Kidney capillary endothelial cell (primary cell): ENCODE results near the gene HEATR5A.
"Not testable (repeated sequence)": the region's sequence is repeated elsewhere in the genome, so short reads cannot be mapped to it uniquely, and the experiment has no call there.

Experiments used
- DNase-seq: peaks from one replicate; pipeline ENCODE4 v3.0.0-alpha.2; 2018; ENCODE audit warnings: low spot score

HEATR5A gene

DNA sequence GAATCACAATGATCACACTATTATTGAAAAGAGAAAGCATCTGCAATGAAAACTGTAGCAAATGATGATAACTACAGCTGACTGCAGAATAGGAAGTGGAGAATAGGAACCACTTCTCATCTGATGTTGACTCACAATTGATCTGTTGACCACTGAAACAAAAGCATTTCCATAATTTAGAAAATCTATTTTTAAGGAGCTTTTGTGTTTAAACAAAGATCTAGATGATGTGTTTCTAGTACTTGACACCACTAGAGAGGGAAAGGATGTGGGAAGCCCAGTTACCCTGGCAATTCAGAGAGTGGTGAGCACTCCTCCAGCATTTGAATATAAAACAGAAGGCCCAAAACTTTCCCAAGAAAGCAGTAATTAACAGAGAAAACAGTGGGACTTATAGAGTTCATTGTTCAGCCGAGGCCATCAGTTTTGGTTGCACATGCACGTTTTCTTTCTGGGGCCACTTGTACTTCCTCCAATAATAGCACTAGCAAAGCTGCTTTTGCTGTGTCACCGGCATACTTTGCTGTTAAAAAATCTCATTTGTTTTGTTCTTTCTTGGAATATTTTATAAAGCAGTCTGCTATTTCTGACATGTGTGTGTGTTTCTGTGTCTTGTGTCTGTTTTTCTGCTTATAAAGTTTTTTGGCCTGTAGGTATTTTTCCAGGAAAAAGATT lies 136.6 kb downstream of the HEATR5A start:
- DNase-seq, result peak; percentile 63

DNA sequence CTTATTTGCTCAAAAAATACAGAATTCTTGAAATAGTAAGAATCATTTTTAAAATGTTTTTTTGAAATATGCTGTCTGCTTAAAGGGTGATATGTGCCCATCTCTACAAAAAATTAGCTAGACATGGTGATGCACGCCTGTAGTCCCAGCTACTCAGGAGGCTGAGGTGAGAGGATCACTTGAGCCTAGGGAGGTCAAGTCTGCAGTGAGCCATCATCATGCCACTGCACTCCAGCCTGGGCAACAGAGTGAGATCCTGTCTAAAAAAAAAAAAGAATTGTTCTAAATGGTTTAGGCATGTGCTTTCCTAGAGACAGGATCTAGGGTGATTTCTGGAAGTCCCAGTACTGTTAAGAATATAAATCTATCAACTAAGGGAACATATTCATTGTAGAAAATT lies 137.2 kb downstream of the HEATR5A start:
- DNase-seq, result no peak

DNA sequence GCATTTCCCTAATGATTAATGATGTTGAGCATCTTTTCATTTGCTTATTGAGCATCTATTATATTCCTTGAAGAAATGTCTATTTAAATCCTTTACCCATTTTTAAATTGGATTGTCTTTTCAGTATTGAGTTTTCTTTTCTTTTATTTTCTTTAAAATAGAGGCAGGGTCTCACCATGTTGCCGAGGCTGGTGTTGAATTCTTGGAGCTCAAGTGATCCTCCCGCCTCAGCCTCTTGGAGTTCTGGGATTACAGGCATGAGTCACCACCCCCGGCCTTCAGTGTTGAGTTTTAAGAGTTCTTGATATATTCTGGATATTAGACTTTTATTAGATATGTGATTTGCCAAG lies 139.5 kb downstream of the HEATR5A start:
- DNase-seq, result no peak

DNA sequence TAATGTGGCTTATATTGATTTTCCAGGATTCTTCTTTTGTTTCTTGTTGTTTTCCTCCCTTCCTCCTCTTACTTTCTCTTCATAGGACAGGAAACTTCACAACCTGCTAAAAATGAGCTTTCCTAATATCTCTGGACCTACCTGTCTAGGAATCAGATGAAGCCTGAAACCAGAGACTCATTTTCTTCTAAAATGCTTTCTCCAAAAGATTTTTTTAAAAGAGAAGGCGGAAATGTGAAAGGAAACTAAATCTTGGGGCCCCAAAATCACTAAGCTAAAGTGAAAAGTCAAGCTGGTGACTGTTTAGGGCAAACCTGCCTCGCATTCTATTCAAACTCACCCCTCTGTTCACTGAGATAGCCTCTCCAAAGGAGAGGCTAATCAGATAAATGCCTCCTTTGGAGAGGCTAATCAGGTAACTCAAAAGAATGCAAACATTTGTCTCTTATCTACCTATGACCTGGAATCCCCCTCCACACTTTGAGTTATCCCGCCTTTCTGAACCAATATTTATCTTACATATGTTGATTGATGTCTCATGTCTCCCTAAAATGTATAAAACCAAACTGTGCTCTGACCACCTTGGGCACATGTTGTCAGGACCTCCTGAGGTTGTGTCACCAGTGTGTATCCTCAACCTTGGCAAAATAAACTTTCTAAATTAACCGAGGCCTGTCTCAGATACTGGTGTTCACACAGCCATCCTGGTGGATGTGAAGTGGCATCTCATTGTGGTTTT lies 140.0 kb downstream of the HEATR5A start:
- DNase-seq, result no peak

DNA sequence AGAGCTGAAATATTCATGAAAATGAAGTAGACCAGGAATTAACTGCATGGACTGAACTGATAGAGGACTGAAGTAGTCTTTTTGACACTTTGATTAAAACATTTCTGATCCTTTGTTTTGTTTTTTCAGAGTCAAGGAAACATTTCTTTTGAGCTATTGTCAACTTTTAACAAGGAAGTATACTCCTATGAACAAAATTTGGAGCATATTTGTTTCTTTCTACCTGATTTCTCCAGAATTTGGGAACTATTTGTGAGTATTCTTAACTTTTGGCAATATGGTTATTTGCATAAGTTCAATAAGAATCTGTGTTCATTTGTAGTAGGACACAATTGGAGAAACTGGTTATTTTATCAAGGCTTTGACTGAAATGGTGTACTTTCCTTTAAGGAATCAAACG lies 141.5 kb downstream of the HEATR5A start:
- DNase-seq, result no peak

DNA sequence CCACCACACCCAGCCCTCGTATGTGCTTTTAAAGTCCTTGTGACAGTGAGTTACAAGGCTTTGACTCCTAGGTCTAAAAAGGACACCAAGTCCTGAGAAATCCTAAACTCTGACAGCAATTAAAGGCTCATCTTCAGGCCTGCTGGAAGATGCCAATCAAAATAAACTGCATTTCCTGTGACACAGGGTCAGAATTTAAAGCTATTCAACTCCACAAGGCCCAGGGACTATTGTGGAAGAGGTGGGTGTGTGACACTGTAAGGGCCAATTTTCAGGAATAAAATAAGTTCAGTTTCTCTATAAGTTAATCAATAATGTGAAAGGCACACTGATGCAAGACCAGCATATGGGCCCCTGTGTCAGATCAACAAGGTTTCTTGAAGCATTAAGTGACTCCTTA lies 143.3 kb downstream of the HEATR5A start:
- no peak for DNase-seq

DNA sequence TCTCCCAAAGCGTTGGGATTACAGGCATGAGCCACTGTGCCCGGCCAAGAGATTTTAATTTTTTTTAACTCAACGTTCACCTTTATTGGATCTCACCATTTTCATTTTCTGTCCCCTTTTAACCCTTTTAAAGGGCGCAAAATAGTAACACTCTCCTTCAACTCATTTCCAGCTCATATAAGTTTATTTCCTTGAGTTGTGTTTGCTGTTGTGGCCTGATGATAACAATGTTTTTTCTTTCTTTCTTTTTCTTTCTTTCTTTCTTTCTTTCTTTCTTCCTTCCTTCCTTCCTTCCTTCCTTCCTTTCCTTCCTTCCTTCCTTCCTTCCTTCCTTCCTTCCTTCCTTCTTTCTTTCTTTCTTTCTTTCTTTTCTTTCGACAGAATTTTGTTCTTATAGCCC lies 143.9 kb downstream of the HEATR5A start:
- not testable (repeated sequence) for DNase-seq

DNA sequence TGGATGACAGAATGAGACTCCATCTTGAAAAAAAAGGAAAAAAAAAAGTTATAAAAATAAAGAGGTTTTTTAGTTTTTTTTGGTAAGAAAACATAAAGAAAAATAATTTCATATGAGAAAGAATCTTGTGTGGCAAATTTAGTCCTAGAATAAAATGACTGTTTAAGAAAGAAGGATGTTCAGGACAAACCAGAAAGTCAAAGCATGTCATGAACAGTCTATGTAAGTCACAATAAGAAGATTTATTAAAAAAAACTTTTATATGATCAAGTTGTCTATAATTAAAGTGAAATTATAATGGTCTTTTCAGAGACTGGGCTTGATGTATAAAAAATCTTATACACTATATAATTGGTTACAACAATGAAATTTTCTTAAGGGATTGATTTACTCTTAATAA lies 144.6 kb downstream of the HEATR5A start:
- no peak for DNase-seq

DNA sequence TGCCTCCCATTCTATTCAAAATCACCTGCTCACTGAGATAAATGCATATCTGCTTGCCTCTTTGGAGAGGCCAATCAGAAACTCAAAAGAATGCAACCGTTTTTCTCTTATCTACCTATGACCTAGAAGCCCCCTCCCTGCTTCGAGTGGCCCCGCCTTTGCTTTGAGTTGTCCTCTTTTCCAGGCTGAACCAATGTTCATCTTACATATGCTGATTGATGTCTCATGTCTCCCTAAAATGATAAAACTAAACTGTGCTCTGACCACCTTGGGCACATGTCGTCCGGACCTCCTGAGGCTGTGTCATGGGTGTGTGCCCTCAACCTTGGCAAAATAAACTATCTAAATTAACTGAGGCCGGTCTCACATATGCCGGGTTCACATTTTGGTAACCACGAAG lies 148.7 kb downstream of the HEATR5A start:
- DNase-seq, result no peak

DNA sequence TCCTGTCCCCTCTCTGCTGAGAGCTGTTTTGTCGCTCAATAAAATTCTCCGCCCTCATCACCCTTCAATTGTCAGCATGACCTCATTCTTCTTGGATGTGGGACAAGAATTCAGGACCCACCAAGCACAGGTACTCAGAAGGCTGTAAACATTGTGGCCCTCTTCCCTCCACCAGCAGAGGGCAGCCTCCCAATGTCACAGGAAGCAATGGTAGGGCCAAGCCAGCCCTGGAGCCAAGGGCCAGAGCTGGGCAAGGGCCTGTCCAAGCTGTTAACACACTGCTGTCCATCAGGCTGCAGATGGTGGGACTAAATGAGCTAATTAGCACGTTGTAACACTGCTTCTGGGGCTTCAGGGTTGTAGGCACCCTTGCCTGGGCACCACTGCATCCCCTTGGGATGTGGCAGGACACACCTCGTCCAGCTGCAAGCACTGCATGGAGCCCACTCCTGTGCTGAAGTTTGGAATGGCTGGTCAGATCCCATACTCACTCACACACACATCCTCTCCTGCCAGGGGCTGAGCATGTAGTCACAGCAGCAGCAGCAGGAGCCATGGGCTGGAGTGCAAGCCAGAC lies 150.1 kb downstream of the HEATR5A start:
- no peak for DNase-seq

DNA sequence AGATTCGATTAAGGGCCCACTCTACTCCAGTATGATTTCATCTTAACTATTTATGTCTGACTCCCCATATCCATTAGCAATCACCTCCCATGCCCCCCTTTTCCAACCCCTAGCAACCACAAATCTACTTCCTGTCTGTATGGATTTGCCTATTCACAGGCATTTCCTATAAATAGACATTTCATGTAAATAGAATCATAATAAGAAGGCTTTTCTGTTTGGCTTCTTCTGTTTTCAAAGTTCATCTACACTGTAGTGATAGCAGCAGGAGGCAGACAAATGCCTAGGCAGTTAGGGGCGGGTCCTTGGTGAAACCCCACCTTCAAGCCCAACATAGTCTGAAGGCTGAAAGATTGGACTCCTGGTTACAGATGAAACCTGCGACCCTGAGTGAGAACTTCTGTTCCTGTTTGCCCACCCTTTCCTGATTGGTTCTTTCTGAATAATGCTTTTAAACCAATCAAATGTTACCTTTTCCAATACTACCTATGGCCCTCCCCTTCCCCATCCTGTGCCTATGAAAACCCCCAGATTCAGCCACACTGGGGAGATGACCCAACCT lies 150.6 kb downstream of the HEATR5A start:
- no peak for DNase-seq

DNA sequence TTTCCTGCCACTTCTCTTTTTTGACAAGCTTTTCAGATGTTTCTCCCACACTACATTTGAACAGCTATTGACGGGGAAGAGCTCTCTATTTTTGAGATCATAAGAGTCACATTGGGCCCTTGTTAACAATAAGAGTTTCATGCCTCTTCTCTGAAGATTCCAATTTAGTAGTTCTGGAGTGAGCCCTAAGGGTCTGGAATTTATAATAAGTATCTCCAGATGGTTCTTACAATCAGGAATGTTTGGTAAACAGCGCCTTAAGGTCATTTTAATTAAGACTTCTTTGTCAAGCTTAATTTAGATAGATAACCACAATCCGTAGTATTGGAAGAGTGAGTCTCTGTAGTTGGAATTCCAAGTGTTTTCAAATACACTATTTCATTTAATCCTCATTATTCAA lies 152.1 kb downstream of the HEATR5A start:
- no peak for DNase-seq

DNA sequence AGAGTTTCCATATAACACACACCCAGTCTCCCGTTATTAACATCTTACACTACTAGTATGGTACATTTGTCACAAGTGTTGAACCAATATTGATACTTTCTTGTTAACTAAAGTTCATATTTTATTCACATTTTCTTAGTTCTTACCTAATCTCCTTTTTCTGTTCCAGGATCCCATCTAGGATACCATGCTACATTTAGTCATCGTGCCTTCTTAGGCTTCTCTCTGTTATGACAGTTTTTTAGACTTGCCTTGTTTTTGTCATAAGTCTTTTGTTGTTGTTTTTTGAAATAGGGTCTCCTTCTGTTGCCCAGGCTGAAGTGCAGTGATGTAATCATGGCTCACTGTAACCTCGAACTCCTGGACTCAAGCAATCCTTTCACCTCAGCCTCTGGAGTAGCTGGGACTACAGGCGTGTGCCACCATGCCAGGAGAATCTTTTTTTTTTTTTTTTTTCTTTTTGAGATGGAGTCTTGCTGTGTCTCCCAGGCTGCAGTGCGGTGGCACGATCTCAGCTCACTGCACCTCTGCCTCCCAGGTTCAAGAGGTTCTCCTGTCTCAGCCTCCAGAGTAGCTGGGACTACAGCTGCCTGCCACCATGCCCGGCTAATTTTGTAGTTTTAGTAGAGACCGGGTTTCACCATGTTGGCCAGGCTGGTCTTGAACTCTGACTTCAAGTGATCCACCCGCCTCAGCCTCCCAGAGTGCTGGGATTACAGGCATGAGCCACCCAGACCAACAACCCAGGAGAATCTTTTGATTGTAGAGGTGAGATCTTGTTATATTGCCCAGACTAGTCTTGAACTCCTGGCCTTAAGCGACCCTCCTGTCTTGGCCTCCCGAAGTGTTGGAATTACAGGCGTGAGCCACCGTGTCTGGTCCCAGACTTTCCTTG lies 153.7 kb downstream of the HEATR5A start:
- no peak for DNase-seq

DNA sequence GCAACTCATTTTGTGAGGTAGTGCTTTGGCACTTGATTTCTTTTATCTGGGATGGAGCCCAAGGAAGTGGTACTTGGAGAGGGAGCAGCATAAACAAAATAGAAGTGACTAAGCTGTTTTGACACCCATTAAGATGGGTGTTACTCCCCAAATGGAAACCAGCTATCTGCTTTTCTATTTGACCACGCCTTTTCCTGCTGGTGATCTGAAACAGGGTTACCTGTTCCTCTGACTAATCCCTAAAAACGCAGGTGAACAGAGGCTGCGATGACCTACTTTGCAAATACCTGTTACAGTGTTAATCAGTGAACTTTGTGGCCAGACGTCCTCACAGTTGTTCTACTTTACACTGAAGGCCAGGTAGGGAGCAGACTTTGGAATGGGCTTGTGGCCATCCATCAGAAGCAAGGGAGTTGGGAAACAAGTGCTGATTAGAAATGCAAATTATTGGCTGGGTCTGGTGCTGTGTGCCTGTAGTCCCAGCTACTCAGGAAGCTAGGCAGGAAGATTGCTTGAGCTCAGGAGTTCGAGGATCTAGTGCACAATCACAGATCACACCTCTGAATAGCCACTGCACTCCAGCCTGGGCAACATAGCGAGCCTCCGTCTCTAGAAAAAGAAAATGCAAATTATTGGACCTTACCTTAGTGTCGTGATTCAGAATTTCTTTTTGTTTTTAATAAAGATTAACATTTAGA lies 154.5 kb downstream of the HEATR5A start:
- no peak for DNase-seq

DNA sequence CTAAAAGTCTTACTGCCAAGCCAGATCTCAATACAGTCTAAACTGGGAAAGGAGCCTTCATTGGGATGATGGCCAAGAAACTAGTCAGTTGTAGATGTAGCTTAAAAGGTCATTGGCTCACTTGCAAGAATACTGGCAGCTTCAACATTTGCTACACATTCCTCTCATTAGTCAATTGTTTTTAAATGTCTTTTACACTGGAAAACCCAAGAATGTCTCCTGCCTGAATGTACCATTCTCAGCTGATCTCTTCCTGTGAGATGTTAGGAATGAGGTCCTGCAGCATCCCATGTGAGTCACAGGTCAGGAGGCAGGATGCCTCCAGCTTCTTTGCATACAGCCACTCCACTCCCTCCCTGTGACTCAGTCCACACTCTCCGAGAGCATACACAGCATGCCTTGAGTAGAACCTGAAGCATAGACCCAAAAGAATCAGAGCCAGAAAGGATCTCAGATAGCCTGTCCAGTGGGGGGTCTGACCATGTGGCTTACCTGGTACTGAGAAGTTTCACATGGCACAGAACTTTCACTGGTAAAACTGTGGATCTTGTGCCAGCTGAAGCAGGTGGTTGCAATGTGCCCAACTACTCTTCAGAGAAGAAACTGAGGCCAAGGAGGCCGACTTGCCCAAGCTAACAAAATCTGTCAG lies 156.7 kb downstream of the HEATR5A start:
- DNase-seq, result peak; percentile 97

DNA sequence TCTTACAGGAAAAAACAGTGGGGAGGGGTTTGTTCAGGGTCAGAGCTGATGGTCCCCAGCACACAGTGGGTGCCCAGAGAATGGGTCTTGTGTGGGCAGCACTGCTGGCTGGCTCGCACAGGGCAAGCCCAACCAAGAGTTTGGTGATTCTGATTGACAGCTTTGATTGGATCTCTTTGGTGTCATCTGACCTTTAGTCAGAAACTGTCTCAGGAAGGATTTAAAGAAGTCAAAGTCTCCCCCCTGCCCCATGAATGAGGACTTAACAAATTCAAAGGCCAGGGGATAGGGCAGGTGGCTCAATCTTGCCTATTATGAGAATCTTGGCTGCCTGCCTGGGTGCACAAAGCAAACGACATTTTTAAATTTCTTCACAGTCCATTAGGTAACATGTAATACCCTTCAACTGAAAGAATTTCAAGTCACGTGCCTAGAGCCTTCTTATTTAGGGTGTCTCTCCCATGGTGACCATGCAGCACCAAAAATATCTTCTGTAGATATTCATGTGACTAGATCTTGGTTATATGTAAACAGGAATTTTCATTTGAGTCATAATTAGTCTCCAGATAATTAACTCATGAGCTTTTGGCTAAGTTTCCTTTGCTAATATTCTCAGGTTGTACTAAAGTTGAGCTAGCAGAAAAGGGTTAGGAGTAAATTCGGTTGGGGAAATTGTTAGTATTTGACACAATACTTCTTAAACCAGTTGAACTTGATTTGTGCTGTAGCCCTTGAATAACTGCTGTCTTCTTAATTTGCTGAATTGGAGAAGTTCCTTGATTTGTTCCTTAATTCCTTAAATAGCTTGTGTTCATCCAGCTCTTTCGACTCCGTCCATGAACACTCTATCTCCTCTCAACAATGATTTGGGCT lies 158.3 kb downstream of the HEATR5A start:
- DNase-seq, result no peak

DNA sequence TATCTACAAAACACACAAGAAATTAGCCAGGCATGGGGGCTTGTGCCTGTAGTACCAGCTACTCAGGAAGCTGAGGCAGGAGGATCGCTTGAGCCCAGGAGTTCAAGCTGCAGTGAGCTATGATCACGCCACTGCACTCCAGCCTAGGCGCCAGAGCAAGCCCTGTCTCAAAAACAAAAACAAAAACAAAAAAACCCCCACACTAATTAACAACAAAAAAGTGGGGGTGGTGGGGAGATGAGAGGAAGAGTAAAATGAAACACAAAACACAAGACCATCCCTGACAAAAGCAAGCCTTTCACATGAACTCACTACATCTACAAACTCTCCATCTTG lies 158.9 kb downstream of the HEATR5A start:
- DNase-seq, result no peak

DNA sequence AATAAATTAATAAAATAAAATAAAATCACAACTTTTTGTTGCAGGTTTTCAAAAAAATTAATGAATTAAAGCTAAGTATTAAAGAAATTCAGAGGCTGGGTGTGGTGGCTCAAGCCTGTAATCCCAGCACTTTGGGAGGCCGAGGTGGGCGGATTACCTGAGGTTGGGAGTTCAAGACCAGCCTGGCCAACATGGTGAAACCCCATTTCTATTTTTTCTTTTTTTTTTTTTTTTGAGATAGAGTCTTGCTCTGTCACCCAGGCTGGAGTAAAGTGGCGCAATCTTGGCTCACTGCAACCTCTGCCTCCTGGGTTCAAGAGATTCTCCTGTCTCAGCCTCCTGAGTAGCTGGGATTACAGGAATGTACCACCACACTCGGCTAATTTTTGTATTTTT lies 161.3 kb downstream of the HEATR5A start:
- DNase-seq, result not testable (repeated sequence)

DNA sequence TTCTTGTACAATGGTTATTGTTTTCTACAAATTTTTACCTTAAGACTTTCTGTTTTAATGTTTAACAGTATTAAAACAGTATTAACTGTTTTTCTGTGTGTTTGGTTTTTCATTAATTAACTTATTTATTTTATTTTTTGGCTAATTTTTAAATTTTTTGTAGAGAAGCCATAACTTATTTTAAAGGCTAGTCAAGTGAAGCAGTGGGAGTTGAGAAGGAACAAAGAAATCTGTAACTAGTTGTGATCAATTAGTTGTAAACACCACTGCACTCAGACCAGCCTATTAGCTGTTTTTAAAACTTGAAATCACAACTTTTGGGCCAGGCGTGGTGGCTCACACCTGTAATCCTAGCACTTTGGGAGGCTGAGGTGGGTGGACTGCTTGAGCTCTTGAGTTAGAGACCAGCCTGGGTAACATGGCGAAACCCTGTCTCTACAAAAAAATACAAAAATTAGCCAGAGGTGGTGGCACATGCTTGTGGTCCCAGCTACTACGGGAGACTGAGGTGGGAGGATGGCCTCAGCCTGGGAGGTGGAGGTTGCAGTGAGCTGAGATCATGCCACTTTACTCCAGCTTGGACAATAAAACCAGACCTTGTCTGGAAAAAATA lies 161.8 kb downstream of the HEATR5A start:
- no peak for DNase-seq
